ENCODE data around the gene GATAD2B. TPM values are rescaled to one million over a fixed set of nuclear protein-coding genes. Genes with fewer than 3 reads are reported as not detected.

GATAD2B gene
- total and polyA plus RNA-seq, 2 donors (not counting 3 experiments of a cell fraction or from before 2014, with no cell fraction given) = 8.5 to 46.3 TPM

- dilution Hi-C loops (cut with MboI; ENCODE audit: extremely low pct_ligation_motif_present, low sequenced_read_pairs) (no loop called here), intact Hi-C loops (cut with micrococcal nuclease) (no loop called here)
- no peaks in the 10 kb centered on the region for H3K9me1 ChIP-seq (replicated peaks; ENCODE audit: control insufficient read depth, extremely low read depth, insufficient read depth, low read length)
- no peak overlapping the region for H3K4me2 ChIP-seq (ENCODE audit: insufficient read depth, low read length)
- H3K36me3 ChIP-seq (ENCODE audit: control insufficient read depth in 2 of 2, extremely low read depth in 1 of 2, insufficient read depth in 2 of 2, low read length in 2 of 2) = peaks cover 0 to 4% of the 10 kb centered on the region in 2 experiments
- H3K27ac ChIP-seq (ENCODE audit: insufficient read depth, low read depth, low read length) = no peak overlapping the region
- H4K20me1 ChIP-seq (replicated peaks; ENCODE audit: control insufficient read depth, extremely low read depth, insufficient read depth, low read length) = no peaks in the 10 kb centered on the region
- POLR2A ChIA-PET = no interaction called here
- no TSS peak for BruUV-seq (replicated peaks)
- FAIRE-seq (no peak), DNase-seq (ENCODE audit: low read depth, low spot score) (no peak)
- no peak overlapping the region for H3K4me3 ChIP-seq (replicated peaks in 1 of 3; ENCODE audit: insufficient read depth in 1 of 3, low read depth in 1 of 3, low read length in 3 of 3)
- peaks cover 9% of the 10 kb centered on the region for H3K79me2 ChIP-seq (ENCODE audit: control insufficient read depth, insufficient read depth, low read length)
- CTCF ChIA-PET = no interaction called here
- H3K27me3 ChIP-seq (ENCODE audit: control insufficient read depth in 2 of 2, insufficient read depth in 2 of 2, low read length in 2 of 2) = no peaks in the 10 kb centered on the region
- no peaks in the 10 kb centered on the region for H3K9me3 ChIP-seq (replicated peaks; ENCODE audit: control insufficient read depth, insufficient read depth, low read length)
- H3K4me1 ChIP-seq (ENCODE audit: control insufficient read depth, extremely low read depth, insufficient read depth, low read length) = no peaks in the 10 kb centered on the region
- H3K9ac ChIP-seq (replicated peaks; ENCODE audit: extremely low read depth, insufficient read depth, low read length) = no peak overlapping the region
- TF ChIP-seq MAX (IDR thresholded peaks at IDR 0.05; ENCODE audit: insufficient read depth, insufficient read length) = no peak
- TF ChIP-seq CTCF (IDR thresholded peaks at IDR 0.05; ENCODE audit: extremely low read depth in 1 of 2, insufficient read depth in 1 of 2, low read depth in 1 of 2, low read length in 2 of 2) = no peak
- H2AFZ ChIP-seq (ENCODE audit: low read depth, low read length) = no peak overlapping the region
Observed at GRCh38 chr1:153832293-153832692, 90.5 kb downstream of the GATAD2B start.

GRCh38 chr1:153831026-153831425 is 91.7 kb downstream of the GATAD2B start:
- Histone ChIP-seq H3K9me3 (replicated peaks; ENCODE audit: control insufficient read depth, insufficient read depth, low read length) (no peaks in the 10 kb centered on the region), H3K4me2 (ENCODE audit: insufficient read depth, low read length) (no peak overlapping the region), H3K36me3 (ENCODE audit: control insufficient read depth in 2 of 2, extremely low read depth in 1 of 2, insufficient read depth in 2 of 2, low read length in 2 of 2) (peaks cover 0 to 9% of the 10 kb centered on the region in 2 experiments), H3K4me3 (replicated peaks in 1 of 3; ENCODE audit: insufficient read depth in 1 of 3, low read depth in 1 of 3, low read length in 3 of 3) (no peak overlapping the region), H4K20me1 (replicated peaks; ENCODE audit: control insufficient read depth, extremely low read depth, insufficient read depth, low read length) (no peaks in the 10 kb centered on the region), H3K79me2 (ENCODE audit: control insufficient read depth, insufficient read depth, low read length) (peaks cover 6% of the 10 kb centered on the region), H3K27me3 (ENCODE audit: control insufficient read depth in 2 of 2, insufficient read depth in 2 of 2, low read length in 2 of 2) (no peaks in the 10 kb centered on the region), H3K27ac (ENCODE audit: insufficient read depth, low read depth, low read length) (no peak overlapping the region), H2AFZ (ENCODE audit: low read depth, low read length) (no peak overlapping the region), H3K9ac (replicated peaks; ENCODE audit: extremely low read depth, insufficient read depth, low read length) (no peak overlapping the region), H3K9me1 (replicated peaks; ENCODE audit: control insufficient read depth, extremely low read depth, insufficient read depth, low read length) (no peaks in the 10 kb centered on the region), H3K4me1 (ENCODE audit: control insufficient read depth, extremely low read depth, insufficient read depth, low read length) (no peaks in the 10 kb centered on the region)
- no peak for DNase-seq (ENCODE audit: low read depth, low spot score)
- POLR2A ChIA-PET = no interaction called here
- CTCF ChIA-PET = interaction anchor here (1.6 kb wide), 1 partner anchor 21 kb away, joined by 3 read pairs; no protein-coding TSS in a partner anchor
- no peak for FAIRE-seq
- dilution Hi-C loops (cut with MboI; ENCODE audit: extremely low pct_ligation_motif_present, low sequenced_read_pairs) (no loop called here), intact Hi-C loops (cut with micrococcal nuclease) (no loop called here)
- TF ChIP-seq JUN (IDR thresholded peaks at IDR 0.05; ENCODE audit: borderline replicate concordance, insufficient read depth, insufficient read length, low read depth) = no peak
- TF ChIP-seq EZH2 (IDR thresholded peaks at IDR 0.05; ENCODE audit: borderline replicate concordance, low read depth, low read length, severe bottlenecking) = no peak
- no peak for TF ChIP-seq FOS (IDR thresholded peaks at IDR 0.05; ENCODE audit: borderline replicate concordance, insufficient read depth, low read length)
- TF ChIP-seq MYC (IDR thresholded peaks at IDR 0.05; ENCODE audit: low read depth, low read length) = no peak
- no peak for TF ChIP-seq MAX (IDR thresholded peaks at IDR 0.05; ENCODE audit: insufficient read depth, insufficient read length)
- no peak for TF ChIP-seq CTCF (IDR thresholded peaks at IDR 0.05; ENCODE audit: extremely low read depth in 1 of 2, insufficient read depth in 1 of 2, low read depth in 1 of 2, low read length in 2 of 2)
- TF ChIP-seq POLR2AphosphoS5 (IDR thresholded peaks at IDR 0.05; ENCODE audit: insufficient read depth, low read depth, low read length) = no peak
- no peak for TF ChIP-seq GATA2 (IDR thresholded peaks at IDR 0.05; ENCODE audit: insufficient read depth, insufficient read length, low read depth, low read length)
- TF ChIP-seq POLR2A (IDR thresholded peaks at IDR 0.05; ENCODE audit: low read depth, low read length) = no peak
- no TSS peak for BruUV-seq (replicated peaks)

All from endothelial cell of umbilical vein (primary cell).